ENCODE results near the gene PCDHB3.

DNA sequence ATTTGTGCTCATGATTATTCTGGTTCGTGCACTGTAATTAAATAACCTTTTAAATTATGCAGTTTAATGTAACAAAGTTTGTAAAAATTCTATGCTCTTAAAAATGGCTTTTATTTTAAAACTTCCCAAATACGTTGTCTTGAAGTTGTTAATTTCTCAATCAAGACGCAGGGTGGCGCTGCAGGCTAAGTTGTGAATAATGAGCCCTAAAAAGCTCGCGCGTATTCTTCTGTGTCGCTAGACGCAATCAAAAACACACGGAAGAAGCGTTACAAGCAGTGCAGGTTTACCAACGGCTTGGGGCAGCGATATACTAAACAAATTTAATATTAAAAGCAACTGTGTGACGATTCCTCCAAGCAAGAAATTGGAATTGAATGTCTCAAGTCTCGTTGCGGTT lies 21.3 kb downstream of the PCDHB3 start, which contains the start of gene PCDHB4:
- TF ChIP-seq POLR2A (IDR thresholded peaks at IDR 0.05; ENCODE audit: low read depth, low read length) (no peak), SPI1 (IDR thresholded peaks at IDR 0.05; ENCODE audit: low read depth, low read length) (no peak), POLR2AphosphoS5 (IDR thresholded peaks at IDR 0.05; ENCODE audit: low read depth, low read length) (no peak)
